GM12878 (cell line): ENCODE measurements around the gene RALB. TPM values are rescaled to one million over a fixed set of nuclear protein-coding genes. Genes with fewer than 3 reads are reported as not detected.

ENCODE experiments used
- CREB1 ChIP-seq: IDR thresholded peaks from 2 replicates; pipeline ENCODE4 v1.6.1; 2012; ENCODE audit warnings: low read depth, mild to moderate bottlenecking, inconsistent platforms
- CREM ChIP-seq: IDR thresholded peaks from 2 replicates; pipeline ENCODE4 v1.6.1; 2014; ENCODE audit warnings: antibody characterized with exemption, low read depth
- MAX ChIP-seq: IDR thresholded peaks from 2 replicates; pipeline ENCODE4 v1.6.1; 2012; ENCODE audit warnings: low read depth, low read length, improper control_type of control experiment
- MEF2A ChIP-seq: IDR thresholded peaks from 2 replicates; pipeline ENCODE4 v1.6.1; 2011; ENCODE audit warnings: low read depth, mild to moderate bottlenecking, low read length, moderate library complexity; ENCODE audit not compliant: insufficient read depth
- NFYB ChIP-seq: IDR thresholded peaks from 2 replicates; pipeline ENCODE4 v1.6.1; 2011; ENCODE audit warnings: low read depth, mild to moderate bottlenecking, low read length, improper control_type of control experiment, moderate library complexity; ENCODE audit not compliant: insufficient read depth
- STAT3 ChIP-seq: IDR thresholded peaks from 2 replicates; pipeline ENCODE4 v1.6.1; 2011; ENCODE audit warnings: low read depth, low read length, improper control_type of control experiment
- SUZ12 ChIP-seq: fragments of 200-600 bp; sonication (generic); IDR thresholded peaks from one replicate; pipeline ENCODE4 v1.6.1; 2018; ENCODE audit warnings: antibody characterized with exemption, mild to moderate bottlenecking; ENCODE audit not compliant: unreplicated experiment
- TCF3 ChIP-seq: IDR thresholded peaks from 2 replicates; pipeline ENCODE4 v1.6.1; 2012; ENCODE audit warnings: low read depth, mild to moderate bottlenecking, low read length, borderline replicate concordance; ENCODE audit not compliant: insufficient read depth
- ZNF274 ChIP-seq: IDR thresholded peaks from one replicate; pipeline ENCODE4 v1.8.0; 2011; ENCODE audit not compliant: insufficient read length, insufficient read depth
- ZSCAN29 ChIP-seq: fragments of 450-650 bp; IDR thresholded peaks from 2 replicates; pipeline ENCODE4 v1.6.1; 2017; ENCODE audit warnings: mild to moderate bottlenecking, moderate library complexity
- polyA plus RNA-seq, 11 experiments: library from polyadenylated mRNA; depleted of rRNA in 4 of 11; unstranded in 6 of 11; stranded (reverse) in 5 of 11; fragments of >200 nt; fragmentation: Nextera tagmentation in 4 of 11; fragmentation: Illumina TruSeq in 1 of 11; extraction: Ambion mirVana in 4 of 11; extraction: Trizol in 1 of 11; gene quantifications; 1 replicate in 1 of 11; 2 replicates in 10 of 11; pipeline versions ENCODE4 v1.2.1 to v1.2.3, GENCODE V29; 2011 to 2016; ENCODE audit warnings: inconsistent platforms in 2 of 11, missing spikeins in 2 of 11, low read depth in 1 of 11
- total RNA-seq, 4 experiments: library from RNA; depleted of rRNA in 3 of 4; stranded (reverse); fragments of >200 nt in 3 of 4; fragmentation: Illumina TruSeq in 1 of 4; extraction: Trizol in 1 of 4; gene quantifications; 2 replicates each; pipeline versions ENCODE4 v1.2.1 to v1.2.3, GENCODE V29; 2013 to 2021
- TF ChIP-seq, protein P1 (sequence below): fragments of 150-350 bp; IDR thresholded peaks from 2 replicates; pipeline ENCODE4 v1.6.1; 2016; ENCODE audit warnings: low read depth, low read length
- TF ChIP-seq, protein P2 (sequence below): fragments of 450-650 bp; formaldehyde crosslinking; IDR thresholded peaks from 2 replicates; pipeline ENCODE4 v1.4.0; 2020; ENCODE audit warnings: mild to moderate bottlenecking, moderate library complexity

Gene RALB
- total and polyA plus RNA-seq, 10 of the 15 experiments (the other 5 are each of a cell fraction or from before 2014, with no cell fraction given) = 8.3 to 54.0 (median 24.2) TPM

GRCh38 chr2:120289221-120289906 is 36.7 kb downstream of the RALB start (continued):
- TF ChIP-seq, protein P1, sequence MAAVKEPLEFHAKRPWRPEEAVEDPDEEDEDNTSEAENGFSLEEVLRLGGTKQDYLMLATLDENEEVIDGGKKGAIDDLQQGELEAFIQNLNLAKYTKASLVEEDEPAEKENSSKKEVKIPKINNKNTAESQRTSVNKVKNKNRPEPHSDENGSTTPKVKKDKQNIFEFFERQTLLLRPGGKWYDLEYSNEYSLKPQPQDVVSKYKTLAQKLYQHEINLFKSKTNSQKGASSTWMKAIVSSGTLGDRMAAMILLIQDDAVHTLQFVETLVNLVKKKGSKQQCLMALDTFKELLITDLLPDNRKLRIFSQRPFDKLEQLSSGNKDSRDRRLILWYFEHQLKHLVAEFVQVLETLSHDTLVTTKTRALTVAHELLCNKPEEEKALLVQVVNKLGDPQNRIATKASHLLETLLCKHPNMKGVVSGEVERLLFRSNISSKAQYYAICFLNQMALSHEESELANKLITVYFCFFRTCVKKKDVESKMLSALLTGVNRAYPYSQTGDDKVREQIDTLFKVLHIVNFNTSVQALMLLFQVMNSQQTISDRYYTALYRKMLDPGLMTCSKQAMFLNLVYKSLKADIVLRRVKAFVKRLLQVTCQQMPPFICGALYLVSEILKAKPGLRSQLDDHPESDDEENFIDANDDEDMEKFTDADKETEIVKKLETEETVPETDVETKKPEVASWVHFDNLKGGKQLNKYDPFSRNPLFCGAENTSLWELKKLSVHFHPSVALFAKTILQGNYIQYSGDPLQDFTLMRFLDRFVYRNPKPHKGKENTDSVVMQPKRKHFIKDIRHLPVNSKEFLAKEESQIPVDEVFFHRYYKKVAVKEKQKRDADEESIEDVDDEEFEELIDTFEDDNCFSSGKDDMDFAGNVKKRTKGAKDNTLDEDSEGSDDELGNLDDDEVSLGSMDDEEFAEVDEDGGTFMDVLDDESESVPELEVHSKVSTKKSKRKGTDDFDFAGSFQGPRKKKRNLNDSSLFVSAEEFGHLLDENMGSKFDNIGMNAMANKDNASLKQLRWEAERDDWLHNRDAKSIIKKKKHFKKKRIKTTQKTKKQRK = no peak
- TF ChIP-seq MEF2A (no peak), CREM (no peak), MAX (no peak), STAT3 (no peak), NFYB (no peak), ZSCAN29 (no peak), ZNF274 (no peak), TCF3 (no peak), CREB1 (no peak), SUZ12 (no peak)
- TF ChIP-seq, protein P2, sequence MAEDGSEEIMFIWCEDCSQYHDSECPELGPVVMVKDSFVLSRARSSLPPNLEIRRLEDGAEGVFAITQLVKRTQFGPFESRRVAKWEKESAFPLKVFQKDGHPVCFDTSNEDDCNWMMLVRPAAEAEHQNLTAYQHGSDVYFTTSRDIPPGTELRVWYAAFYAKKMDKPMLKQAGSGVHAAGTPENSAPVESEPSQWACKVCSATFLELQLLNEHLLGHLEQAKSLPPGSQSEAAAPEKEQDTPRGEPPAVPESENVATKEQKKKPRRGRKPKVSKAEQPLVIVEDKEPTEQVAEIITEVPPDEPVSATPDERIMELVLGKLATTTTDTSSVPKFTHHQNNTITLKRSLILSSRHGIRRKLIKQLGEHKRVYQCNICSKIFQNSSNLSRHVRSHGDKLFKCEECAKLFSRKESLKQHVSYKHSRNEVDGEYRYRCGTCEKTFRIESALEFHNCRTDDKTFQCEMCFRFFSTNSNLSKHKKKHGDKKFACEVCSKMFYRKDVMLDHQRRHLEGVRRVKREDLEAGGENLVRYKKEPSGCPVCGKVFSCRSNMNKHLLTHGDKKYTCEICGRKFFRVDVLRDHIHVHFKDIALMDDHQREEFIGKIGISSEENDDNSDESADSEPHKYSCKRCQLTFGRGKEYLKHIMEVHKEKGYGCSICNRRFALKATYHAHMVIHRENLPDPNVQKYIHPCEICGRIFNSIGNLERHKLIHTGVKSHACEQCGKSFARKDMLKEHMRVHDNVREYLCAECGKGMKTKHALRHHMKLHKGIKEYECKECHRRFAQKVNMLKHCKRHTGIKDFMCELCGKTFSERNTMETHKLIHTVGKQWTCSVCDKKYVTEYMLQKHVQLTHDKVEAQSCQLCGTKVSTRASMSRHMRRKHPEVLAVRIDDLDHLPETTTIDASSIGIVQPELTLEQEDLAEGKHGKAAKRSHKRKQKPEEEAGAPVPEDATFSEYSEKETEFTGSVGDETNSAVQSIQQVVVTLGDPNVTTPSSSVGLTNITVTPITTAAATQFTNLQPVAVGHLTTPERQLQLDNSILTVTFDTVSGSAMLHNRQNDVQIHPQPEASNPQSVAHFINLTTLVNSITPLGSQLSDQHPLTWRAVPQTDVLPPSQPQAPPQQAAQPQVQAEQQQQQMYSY (CRISPR knock-in tag) = no peak
